K562 treated with DMSO at 1 percent for 4 hours (cell line): ENCODE data around the gene CYB561A3. TPM values are rescaled to one million over a fixed set of nuclear protein-coding genes. Genes with fewer than 3 reads are reported as not detected.

Source experiments
- total RNA-seq: library from RNA; unstranded; fragments of 300-600 nt; gene quantifications from 2 replicates; pipeline ENCODE4 v1.2.3, GENCODE V29; 2022; ENCODE audit not compliant: insufficient read depth

The CYB561A3 gene, protein sequence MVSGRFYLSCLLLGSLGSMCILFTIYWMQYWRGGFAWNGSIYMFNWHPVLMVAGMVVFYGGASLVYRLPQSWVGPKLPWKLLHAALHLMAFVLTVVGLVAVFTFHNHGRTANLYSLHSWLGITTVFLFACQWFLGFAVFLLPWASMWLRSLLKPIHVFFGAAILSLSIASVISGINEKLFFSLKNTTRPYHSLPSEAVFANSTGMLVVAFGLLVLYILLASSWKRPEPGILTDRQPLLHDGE
- total RNA-seq = 87.7 and 94.7 TPM in 2 replicates

DNA sequence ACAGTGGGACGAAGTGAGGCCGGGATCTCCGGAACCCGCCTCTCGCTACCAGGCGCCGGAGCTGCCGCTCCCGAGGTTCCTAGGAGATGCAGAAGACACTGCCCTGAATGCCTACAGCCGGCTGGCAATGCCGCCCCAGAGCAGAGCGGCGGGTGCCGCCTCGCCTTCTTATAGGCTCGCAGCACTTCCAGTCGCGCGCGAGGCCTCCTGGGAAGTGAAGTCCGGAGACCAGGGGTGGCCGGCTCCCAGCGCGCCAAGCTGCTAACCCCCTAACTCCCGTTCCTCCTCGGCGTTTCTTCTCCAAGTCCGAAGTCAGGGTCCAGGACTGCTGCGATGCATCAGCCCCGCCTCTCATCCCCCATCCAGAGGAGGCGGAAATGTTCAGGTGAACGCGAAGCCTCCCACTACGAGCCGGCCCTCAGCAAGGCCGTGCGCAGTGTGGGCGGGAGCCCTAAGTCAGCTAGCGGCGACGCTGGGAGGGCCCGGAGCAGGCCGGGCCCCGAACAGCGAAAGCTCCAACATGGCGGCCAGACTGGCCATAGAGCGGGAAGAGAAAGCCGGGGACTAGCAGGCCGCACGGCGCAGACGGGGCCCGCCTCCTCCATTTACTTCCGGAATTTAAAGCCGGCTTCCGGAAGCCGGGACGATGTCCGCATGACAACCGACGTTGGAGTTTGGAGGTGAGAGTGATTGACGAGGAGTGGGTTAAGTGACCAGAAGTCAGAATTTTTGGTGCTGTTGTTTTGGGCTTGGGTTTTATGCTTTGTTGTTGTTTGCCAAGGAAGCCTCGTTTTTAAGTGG is at the start of gene CYB561A3, which contains the start of gene TMEM138:
CYB561A3 (minus strand) TSS at position 142 of the 801 bp plus-strand sequence. CDS start 5,169 bp downstream, outside the sequence.
TMEM138 (plus strand) TSS at position 634 of the 801 bp plus-strand sequence. CDS start 2,017 bp downstream, outside the sequence.

DNA sequence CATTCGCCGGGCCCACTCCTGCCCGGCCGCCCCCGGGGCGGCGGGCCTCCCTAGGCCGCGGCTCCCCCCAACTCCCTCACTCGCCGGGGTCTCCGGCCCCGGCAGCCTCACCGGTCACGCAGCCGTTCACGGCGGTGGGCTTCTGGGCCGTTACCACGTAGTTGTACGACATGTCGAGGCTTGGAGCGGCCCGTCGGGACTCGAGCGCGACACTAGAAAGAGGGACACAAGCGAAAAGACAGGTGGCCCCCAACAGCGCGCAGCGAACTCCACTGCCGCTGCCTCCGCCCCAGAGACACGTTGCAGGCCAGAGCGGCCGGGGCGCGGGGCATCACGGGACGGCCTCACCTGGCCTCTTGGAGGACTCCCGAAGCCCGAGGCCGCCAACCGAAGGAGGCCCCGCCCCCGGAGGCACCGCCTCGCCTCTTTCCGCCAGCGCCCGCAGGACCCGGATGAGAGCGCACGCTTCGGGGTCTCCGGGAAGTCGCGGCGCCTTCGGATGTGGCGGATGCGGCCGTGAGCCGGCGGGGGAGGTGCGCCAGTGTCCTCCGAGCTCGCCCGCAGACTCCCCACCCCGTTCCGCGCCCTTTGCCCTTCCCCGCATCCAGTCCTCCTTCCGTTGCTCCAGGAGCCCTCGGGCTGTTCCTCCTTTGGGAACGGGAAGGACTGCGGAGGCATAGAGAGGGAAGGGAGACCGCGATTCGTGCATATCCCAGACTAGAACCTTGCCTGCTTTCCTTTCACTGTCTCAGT is 28.7 kb downstream of the CYB561A3 start, which contains the start of the genes DDB1 and TKFC:
DDB1 (minus strand) TSS at position 309 of the 753 bp plus-strand sequence; CDS start at position 172, 137 bp downstream.
TKFC (plus strand) TSS at position 432 of the 753 bp plus-strand sequence. CDS start 1,501 bp downstream, outside the sequence.

Other genes starting within 250 kb of the CYB561A3 start
- gene VPS37C, start 200.5 kb downstream of the CYB561A3 start, total RNA-seq = 19.2 and 24.1 TPM in 2 replicates
- not detected in 2 replicates for gene PGA3, start 158.4 kb downstream of the CYB561A3 start, total RNA-seq
- gene PGA4, start 139.5 kb downstream of the CYB561A3 start, total RNA-seq = not detected in 2 replicates
- gene PGA5, start 120.7 kb downstream of the CYB561A3 start, total RNA-seq = not detected in 2 replicates
- gene VWCE, start 66.6 kb downstream of the CYB561A3 start, total RNA-seq = 2.5 and 5.1 TPM in 2 replicates
- 134 and 151 TPM in 2 replicates for gene DDB1, start 28.8 kb downstream of the CYB561A3 start, total RNA-seq
- gene TKFC, start 28.7 kb downstream of the CYB561A3 start, total RNA-seq = 20.6 and 28.1 TPM in 2 replicates
- gene TMEM138, start 492 bp upstream of the CYB561A3 start, total RNA-seq = 21.9 and 38.7 TPM in 2 replicates
- gene TMEM216, start 30.7 kb upstream of the CYB561A3 start, total RNA-seq = 9.2 and 12.0 TPM in 2 replicates
- 44.8 and 53.8 TPM in 2 replicates for gene CPSF7, start 68.1 kb upstream of the CYB561A3 start, total RNA-seq
- gene SDHAF2, start 68.2 kb upstream of the CYB561A3 start, total RNA-seq = 43.5 and 49.3 TPM in 2 replicates
- gene LRRC10B, start 146.9 kb upstream of the CYB561A3 start, total RNA-seq = not detected in 2 replicates
- not detected in 2 replicates for gene SYT7, start 219.2 kb upstream of the CYB561A3 start, total RNA-seq